Tibial nerve (tissue), 4 donors: ENCODE results near the gene GOLGA6L9.
"Not testable (repeated sequence)": the region's sequence is repeated elsewhere in the genome, so short reads cannot be mapped to it uniquely, and the experiment has no call there.

Experiments
- EP300 ChIP-seq, 2 donors: sonication (generic); formaldehyde crosslinking; IDR thresholded peaks; one replicate each; pipeline ENCODE4 v1.6.1; 2017; ENCODE audit warnings: antibody characterized with exemption in 2 of 2, mild to moderate bottlenecking in 1 of 2
- POLR2A ChIP-seq, 2 donors: fragments of 450-650 bp; IDR thresholded peaks; one replicate each; pipeline ENCODE4 v1.6.1; 2017; ENCODE audit warnings: antibody characterized with exemption in 2 of 2, mild to moderate bottlenecking in 2 of 2, moderate library complexity in 2 of 2
- TF ChIP-seq, protein P1 (sequence below), 5 experiments: fragments of 200-600 bp in 3 of 5; fragments of 450-650 bp in 2 of 5; sonication (generic) in 3 of 5; IDR thresholded peaks; one replicate each; pipeline ENCODE4 v1.5.1; 2016 to 2019; ENCODE audit warnings: antibody characterized with exemption in 5 of 5, mild to moderate bottlenecking in 3 of 5, moderate library complexity in 2 of 5

DNA sequence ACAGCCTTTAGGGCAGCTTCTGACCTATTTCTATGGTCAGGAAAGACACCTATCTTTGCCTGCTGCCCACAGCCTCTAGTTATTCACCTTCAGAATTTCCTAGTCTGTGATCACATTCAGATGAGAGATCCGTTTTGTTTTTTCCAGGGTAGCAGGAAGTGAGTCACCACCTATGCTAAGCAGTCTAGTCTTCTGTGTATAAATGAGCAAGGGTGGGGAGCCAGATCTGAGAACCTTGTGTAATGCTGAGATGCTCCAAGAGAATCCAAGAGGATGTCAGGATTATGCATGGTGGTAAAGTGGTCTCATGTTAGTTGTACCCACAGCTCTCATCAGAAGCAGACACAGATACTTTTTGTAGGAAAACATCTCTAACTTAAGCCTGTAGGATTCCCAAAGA is 8.7 kb upstream of the GOLGA6L9 start:
- TF ChIP-seq, protein P1, sequence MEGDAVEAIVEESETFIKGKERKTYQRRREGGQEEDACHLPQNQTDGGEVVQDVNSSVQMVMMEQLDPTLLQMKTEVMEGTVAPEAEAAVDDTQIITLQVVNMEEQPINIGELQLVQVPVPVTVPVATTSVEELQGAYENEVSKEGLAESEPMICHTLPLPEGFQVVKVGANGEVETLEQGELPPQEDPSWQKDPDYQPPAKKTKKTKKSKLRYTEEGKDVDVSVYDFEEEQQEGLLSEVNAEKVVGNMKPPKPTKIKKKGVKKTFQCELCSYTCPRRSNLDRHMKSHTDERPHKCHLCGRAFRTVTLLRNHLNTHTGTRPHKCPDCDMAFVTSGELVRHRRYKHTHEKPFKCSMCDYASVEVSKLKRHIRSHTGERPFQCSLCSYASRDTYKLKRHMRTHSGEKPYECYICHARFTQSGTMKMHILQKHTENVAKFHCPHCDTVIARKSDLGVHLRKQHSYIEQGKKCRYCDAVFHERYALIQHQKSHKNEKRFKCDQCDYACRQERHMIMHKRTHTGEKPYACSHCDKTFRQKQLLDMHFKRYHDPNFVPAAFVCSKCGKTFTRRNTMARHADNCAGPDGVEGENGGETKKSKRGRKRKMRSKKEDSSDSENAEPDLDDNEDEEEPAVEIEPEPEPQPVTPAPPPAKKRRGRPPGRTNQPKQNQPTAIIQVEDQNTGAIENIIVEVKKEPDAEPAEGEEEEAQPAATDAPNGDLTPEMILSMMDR (IDR thresholded peaks at IDR 0.05): not testable (repeated sequence)
- TF ChIP-seq POLR2A, EP300 (IDR thresholded peaks at IDR 0.05): not testable (repeated sequence)
